Stimulated activated naive CD8-positive, alpha-beta T cell treated with anti-CD3 and anti-CD28 coated beads, Interleukin-15, Interleukin-2, amounts not matched to agents 100 ng/mL and 50 ng/mL, for 24 hours (primary cell): ENCODE results near the gene SIK3.

Source experiments
- H3K27ac Mint-ChIP-seq: one replicate; pipeline ENCODE4 v1.8.0; 2021; ENCODE audit warnings: mild to moderate bottlenecking, mixed read lengths
- H3K27me3 Mint-ChIP-seq: one replicate; pipeline ENCODE4 v1.8.0; 2021; ENCODE audit warnings: mixed read lengths
- H3K36me3 Mint-ChIP-seq: one replicate; pipeline ENCODE4 v1.8.0; 2021; ENCODE audit warnings: low read depth, mixed read lengths
- H3K4me1 Mint-ChIP-seq: one replicate; pipeline ENCODE4 v1.8.0; 2021; ENCODE audit warnings: low read depth, mixed read lengths
- H3K4me3 Mint-ChIP-seq: one replicate; pipeline ENCODE4 v1.8.0; 2021; ENCODE audit warnings: mild to moderate bottlenecking, mixed read lengths
- H3K9me3 Mint-ChIP-seq: one replicate; pipeline ENCODE4 v1.8.0; 2021; ENCODE audit warnings: mixed read lengths

Gene SIK3

GRCh38 chr11:116927163-116927974 is 170.9 kb downstream of the SIK3 start:
- H3K4me1 Mint-ChIP-seq, result peaks cover 74% of the 10 kb centered on the region
- H3K36me3 Mint-ChIP-seq, result peaks cover 19% of the 10 kb centered on the region
- no peaks in the 10 kb centered on the region for H3K9me3 Mint-ChIP-seq
- H3K4me3 Mint-ChIP-seq, result peak overlapping the region; percentile 30
- peak overlapping the region; percentile 60 for H3K27ac Mint-ChIP-seq
- H3K27me3 Mint-ChIP-seq, result no peaks in the 10 kb centered on the region

- H3K4me1 Mint-ChIP-seq, result peaks cover 57% of the 10 kb centered on the region
- peak overlapping the region; percentile 66 for H3K27ac Mint-ChIP-seq
These were observed 173.2 kb downstream of the SIK3 start for GRCh38 chr11:116925050-116925449.

GRCh38 chr11:116918925-116919655 is 179.1 kb downstream of the SIK3 start:
- no peak overlapping the region for H3K27ac Mint-ChIP-seq
- peaks cover 18% of the 10 kb centered on the region for H3K36me3 Mint-ChIP-seq
- H3K4me1 Mint-ChIP-seq, result peaks cover 18% of the 10 kb centered on the region
- H3K27me3 Mint-ChIP-seq, result no peaks in the 10 kb centered on the region
- no peak overlapping the region for H3K4me3 Mint-ChIP-seq
- no peaks in the 10 kb centered on the region for H3K9me3 Mint-ChIP-seq

More at GRCh38 chr11:116925050-116925449, 173.2 kb downstream of the SIK3 start:
- Mint-ChIP-seq H3K36me3 (peaks cover 29% of the 10 kb centered on the region), H3K9me3 (no peaks in the 10 kb centered on the region), H3K4me3 (no peak overlapping the region), H3K27me3 (no peaks in the 10 kb centered on the region)

- peaks cover 10% of the 10 kb centered on the region for H3K36me3 Mint-ChIP-seq
- peak overlapping the region; percentile 71 for H3K27ac Mint-ChIP-seq
- peaks cover 18% of the 10 kb centered on the region for H3K4me1 Mint-ChIP-seq
- no peaks in the 10 kb centered on the region for H3K27me3 Mint-ChIP-seq
- no peaks in the 10 kb centered on the region for H3K9me3 Mint-ChIP-seq
- H3K4me3 Mint-ChIP-seq, result no peak overlapping the region
These were observed 180.6 kb downstream of the SIK3 start for GRCh38 chr11:116917632-116918031.

- no peak overlapping the region for H3K4me3 Mint-ChIP-seq
- H3K9me3 Mint-ChIP-seq, result no peaks in the 10 kb centered on the region
- peaks cover 14% of the 10 kb centered on the region for H3K36me3 Mint-ChIP-seq
- no peaks in the 10 kb centered on the region for H3K27me3 Mint-ChIP-seq
- peaks cover 18% of the 10 kb centered on the region for H3K4me1 Mint-ChIP-seq
- H3K27ac Mint-ChIP-seq, result no peak overlapping the region
These were observed 181.3 kb downstream of the SIK3 start for GRCh38 chr11:116916886-116917285.

- Mint-ChIP-seq H3K4me1 (peaks cover 18% of the 10 kb centered on the region), H3K4me3 (no peak overlapping the region), H3K27ac (no peak overlapping the region), H3K36me3 (peaks cover 16% of the 10 kb centered on the region), H3K27me3 (no peaks in the 10 kb centered on the region), H3K9me3 (no peaks in the 10 kb centered on the region)
These were observed 182.2 kb downstream of the SIK3 start for GRCh38 chr11:116916052-116916451.

- Mint-ChIP-seq H3K27ac (no peak overlapping the region), H3K4me3 (no peak overlapping the region), H3K27me3 (no peaks in the 10 kb centered on the region), H3K9me3 (no peaks in the 10 kb centered on the region), H3K4me1 (peaks cover 20% of the 10 kb centered on the region), H3K36me3 (peaks cover 14% of the 10 kb centered on the region)
These were observed 185.2 kb downstream of the SIK3 start for GRCh38 chr11:116913000-116913399.

GRCh38 chr11:116911976-116912734 is 186.1 kb downstream of the SIK3 start:
- H3K36me3 Mint-ChIP-seq, result peaks cover 14% of the 10 kb centered on the region
- no peak overlapping the region for H3K4me3 Mint-ChIP-seq
- H3K4me1 Mint-ChIP-seq, result peaks cover 20% of the 10 kb centered on the region
- no peaks in the 10 kb centered on the region for H3K27me3 Mint-ChIP-seq
- H3K9me3 Mint-ChIP-seq, result no peaks in the 10 kb centered on the region
- no peak overlapping the region for H3K27ac Mint-ChIP-seq

- Mint-ChIP-seq H3K27ac (no peak overlapping the region), H3K4me1 (peaks cover 20% of the 10 kb centered on the region), H3K36me3 (peaks cover 21% of the 10 kb centered on the region), H3K4me3 (no peak overlapping the region), H3K27me3 (no peaks in the 10 kb centered on the region), H3K9me3 (no peaks in the 10 kb centered on the region)
These were observed 187.4 kb downstream of the SIK3 start for GRCh38 chr11:116910847-116911246.

- H3K4me1 Mint-ChIP-seq, result peaks cover 20% of the 10 kb centered on the region
- H3K9me3 Mint-ChIP-seq, result no peaks in the 10 kb centered on the region
- no peak overlapping the region for H3K27ac Mint-ChIP-seq
- H3K36me3 Mint-ChIP-seq, result peaks cover 22% of the 10 kb centered on the region
- no peak overlapping the region for H3K4me3 Mint-ChIP-seq
- H3K27me3 Mint-ChIP-seq, result no peaks in the 10 kb centered on the region
These were observed 187.8 kb downstream of the SIK3 start for GRCh38 chr11:116910378-116910777.

GRCh38 chr11:116909245-116909644 is 189.0 kb downstream of the SIK3 start:
- no peak overlapping the region for H3K4me3 Mint-ChIP-seq
- H3K9me3 Mint-ChIP-seq, result no peaks in the 10 kb centered on the region
- H3K27ac Mint-ChIP-seq, result peak overlapping the region; percentile 18
- no peaks in the 10 kb centered on the region for H3K27me3 Mint-ChIP-seq
- peaks cover 20% of the 10 kb centered on the region for H3K4me1 Mint-ChIP-seq
- H3K36me3 Mint-ChIP-seq, result peaks cover 22% of the 10 kb centered on the region

- no peaks in the 10 kb centered on the region for H3K27me3 Mint-ChIP-seq
These were observed 191.7 kb downstream of the SIK3 start for GRCh38 chr11:116906479-116906878.

GRCh38 chr11:116903090-116903489 is 195.1 kb downstream of the SIK3 start:
- H3K27ac Mint-ChIP-seq, result peak overlapping the region; percentile 22

More at GRCh38 chr11:116906479-116906878, 191.7 kb downstream of the SIK3 start:
- Mint-ChIP-seq H3K27ac (no peak overlapping the region), H3K9me3 (no peaks in the 10 kb centered on the region), H3K4me3 (no peak overlapping the region), H3K4me1 (peaks cover 33% of the 10 kb centered on the region), H3K36me3 (peaks cover 19% of the 10 kb centered on the region)

GRCh38 chr11:116901964-116902688 is 196.1 kb downstream of the SIK3 start:
- H3K27me3 Mint-ChIP-seq, result no peaks in the 10 kb centered on the region
- H3K36me3 Mint-ChIP-seq, result peaks cover 32% of the 10 kb centered on the region
- H3K27ac Mint-ChIP-seq, result no peak overlapping the region
- H3K4me1 Mint-ChIP-seq, result peaks cover 12% of the 10 kb centered on the region
- peaks cover 11% of the 10 kb centered on the region for H3K9me3 Mint-ChIP-seq
- H3K4me3 Mint-ChIP-seq, result no peak overlapping the region

More at GRCh38 chr11:116903090-116903489, 195.1 kb downstream of the SIK3 start:
- H3K4me1 Mint-ChIP-seq, result peaks cover 12% of the 10 kb centered on the region
- no peaks in the 10 kb centered on the region for H3K27me3 Mint-ChIP-seq
- peaks cover 11% of the 10 kb centered on the region for H3K9me3 Mint-ChIP-seq
- H3K4me3 Mint-ChIP-seq, result no peak overlapping the region
- peaks cover 32% of the 10 kb centered on the region for H3K36me3 Mint-ChIP-seq
